ENCODE measurements around the gene CCDC91. TPM values are rescaled to one million over a fixed set of nuclear protein-coding genes. Genes with fewer than 3 reads are reported as not detected.

Gene CCDC91
- polyA plus RNA-seq, 3 donors: 6.3 to 18.1 (median 15.6) TPM

GRCh38 chr12:28292699-28293098, 102.4 kb downstream of the CCDC91 start:
- Histone ChIP-seq H3K4me1 (ENCODE audit: control insufficient read depth in 1 of 2, insufficient read depth in 2 of 2, low read length in 2 of 2) (peaks cover 0 to 3% of the 10 kb centered on the region in 2 donors), H2AFZ (ENCODE audit: insufficient read depth, low read depth, low read length, poor library complexity, severe bottlenecking) (no peak overlapping the region), H3K36me3 (replicated peaks in 1 of 2; ENCODE audit: control insufficient read depth in 1 of 2, insufficient read depth in 2 of 2, low read length in 2 of 2) (peaks cover 5 to 12% of the 10 kb centered on the region in 2 donors), H3K4me3 (replicated peaks in 1 of 3; ENCODE audit: low read depth in 2 of 3, low read length in 3 of 3) (no peak overlapping the region), H4K20me1 (ENCODE audit: insufficient read depth, low read length) (no peaks in the 10 kb centered on the region), H3K9ac (ENCODE audit: insufficient read depth, low read length, poor library complexity, severe bottlenecking) (no peak overlapping the region), H3K4me2 (replicated peaks; ENCODE audit: extremely low read depth, low read length, poor library complexity, severe bottlenecking) (no peak overlapping the region), H3K79me2 (ENCODE audit: insufficient read depth, low read length) (no peaks in the 10 kb centered on the region), H3K9me3 (replicated peaks in 1 of 2; ENCODE audit: control insufficient read depth in 1 of 2, insufficient read depth in 1 of 2, low read length in 2 of 2) (peaks cover 28 to 47% of the 10 kb centered on the region in 2 donors), H3K27ac (ENCODE audit: low read depth in 1 of 2, low read length in 2 of 2) (no peak overlapping the region), H3K27me3 (ENCODE audit: control insufficient read depth in 2 of 2, insufficient read depth in 2 of 2, low read length in 2 of 2) (no peaks in the 10 kb centered on the region)
- peaks cover 0 to 2% (median 0%) of the 10 kb centered on the region in 3 donors for H3K27me3 Mint-ChIP-seq (ENCODE audit: low read depth in 3 of 3)
- no peak overlapping the region for H3K27ac Mint-ChIP-seq
- no peak for DNase-seq
- intact Hi-C loops (cut with micrococcal nuclease): no loop called here
- H3K4me3 Mint-ChIP-seq: no peak overlapping the region
- peaks cover 4% of the 10 kb centered on the region for H3K4me1 Mint-ChIP-seq
- H3K36me3 Mint-ChIP-seq: peaks cover 16 to 21% of the 10 kb centered on the region in 2 donors
- no peak for TF ChIP-seq CTCF (IDR thresholded peaks at IDR 0.05)
- H3K9me3 Mint-ChIP-seq: peaks cover 32 to 50% (median 36%) of the 10 kb centered on the region in 7 donors
- WGBS (ENCODE audit: insufficient coverage): no CpG with 5 or more reads among the region's 2 CpGs

GRCh38 chr12:28294300-28294699, 104.0 kb downstream of the CCDC91 start:
- no peak overlapping the region for H3K4me2 ChIP-seq (replicated peaks; ENCODE audit: extremely low read depth, low read length, poor library complexity, severe bottlenecking)
- H3K36me3 ChIP-seq (replicated peaks in 1 of 2; ENCODE audit: control insufficient read depth in 1 of 2, insufficient read depth in 2 of 2, low read length in 2 of 2): peaks cover 5 to 12% of the 10 kb centered on the region in 2 donors
- no peak overlapping the region for H3K9ac ChIP-seq (ENCODE audit: insufficient read depth, low read length, poor library complexity, severe bottlenecking)
- H3K4me1 Mint-ChIP-seq: peaks cover 4% of the 10 kb centered on the region
- no peak overlapping the region for H3K4me3 Mint-ChIP-seq
- H3K4me3 ChIP-seq (replicated peaks in 1 of 3; ENCODE audit: low read depth in 2 of 3, low read length in 3 of 3): no peak overlapping the region
- no peak overlapping the region for H2AFZ ChIP-seq (ENCODE audit: insufficient read depth, low read depth, low read length, poor library complexity, severe bottlenecking)
- peak; percentile 1 to 49 (median 12) for DNase-seq
- TF ChIP-seq CTCF (IDR thresholded peaks at IDR 0.05): no peak
- H3K4me1 ChIP-seq (ENCODE audit: control insufficient read depth in 1 of 2, insufficient read depth in 2 of 2, low read length in 2 of 2): peaks cover 0 to 3% of the 10 kb centered on the region in 2 donors
- H3K9me3 ChIP-seq (replicated peaks in 1 of 2; ENCODE audit: control insufficient read depth in 1 of 2, insufficient read depth in 1 of 2, low read length in 2 of 2): peaks cover 28 to 33% of the 10 kb centered on the region in 2 donors
- H3K27ac Mint-ChIP-seq: peak overlapping the region in 5 of 7 donors; percentile 2 to 81 (median 52)
- no peaks in the 10 kb centered on the region for H3K79me2 ChIP-seq (ENCODE audit: insufficient read depth, low read length)
- peaks cover 19 to 37% (median 25%) of the 10 kb centered on the region in 7 donors for H3K9me3 Mint-ChIP-seq
- no peaks in the 10 kb centered on the region for H3K27me3 ChIP-seq (ENCODE audit: control insufficient read depth in 2 of 2, insufficient read depth in 2 of 2, low read length in 2 of 2)
- peak overlapping the region in 1 of 2 donors; percentile 40 for H3K27ac ChIP-seq (ENCODE audit: low read depth in 1 of 2, low read length in 2 of 2)
- intact Hi-C loops (cut with micrococcal nuclease): no loop called here
- WGBS (ENCODE audit: insufficient coverage): 50% methylated on average over 1 of the region's 6 CpGs
- H3K36me3 Mint-ChIP-seq: peaks cover 11 to 20% of the 10 kb centered on the region in 2 donors
- no peaks in the 10 kb centered on the region for H4K20me1 ChIP-seq (ENCODE audit: insufficient read depth, low read length)
- peaks cover 0 to 2% (median 0%) of the 10 kb centered on the region in 3 donors for H3K27me3 Mint-ChIP-seq (ENCODE audit: low read depth in 3 of 3)

All from CD14-positive monocyte (primary cell).